Stomach (tissue), 4 donors: ENCODE measurements around the gene AGTR1.

Source experiments
- POLR2AphosphoS5 ChIP-seq, 3 donors: sonication (generic); formaldehyde crosslinking; IDR thresholded peaks; one replicate each; pipeline ENCODE4 v1.6.1; 2016; ENCODE audit warnings: antibody characterized with exemption in 3 of 3
- TF ChIP-seq, protein P1 (sequence below), 7 experiments: fragments of 450-650 bp in 4 of 7; fragments of 200-600 bp in 3 of 7; sonication (generic) in 3 of 7; IDR thresholded peaks; one replicate each; pipeline ENCODE4 v1.5.1; 2016 to 2019; ENCODE audit warnings: antibody characterized with exemption in 7 of 7, control low read depth in 2 of 7, mild to moderate bottlenecking in 1 of 7

DNA sequence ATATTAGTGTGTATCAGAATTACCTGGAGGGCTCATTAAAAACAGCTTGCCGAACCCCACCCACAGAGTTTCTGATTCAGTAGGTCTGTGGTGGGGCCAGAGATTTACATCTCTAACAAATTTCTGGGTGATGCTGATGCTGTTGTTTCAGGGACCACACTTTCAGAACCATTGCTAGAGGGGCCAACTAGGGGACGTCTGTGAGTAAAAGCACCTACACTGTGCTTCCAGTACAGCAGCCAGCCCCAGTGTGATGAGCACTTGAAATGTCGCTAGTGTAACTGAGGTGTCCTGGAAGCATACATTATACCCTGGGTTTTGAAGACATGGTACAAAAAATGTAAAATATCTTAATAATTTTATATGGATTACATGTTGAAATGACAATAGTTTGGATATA lies 33.0 kb downstream of the AGTR1 start:
- TF ChIP-seq POLR2AphosphoS5 (IDR thresholded peaks at IDR 0.05): no peak
- TF ChIP-seq, protein P1, sequence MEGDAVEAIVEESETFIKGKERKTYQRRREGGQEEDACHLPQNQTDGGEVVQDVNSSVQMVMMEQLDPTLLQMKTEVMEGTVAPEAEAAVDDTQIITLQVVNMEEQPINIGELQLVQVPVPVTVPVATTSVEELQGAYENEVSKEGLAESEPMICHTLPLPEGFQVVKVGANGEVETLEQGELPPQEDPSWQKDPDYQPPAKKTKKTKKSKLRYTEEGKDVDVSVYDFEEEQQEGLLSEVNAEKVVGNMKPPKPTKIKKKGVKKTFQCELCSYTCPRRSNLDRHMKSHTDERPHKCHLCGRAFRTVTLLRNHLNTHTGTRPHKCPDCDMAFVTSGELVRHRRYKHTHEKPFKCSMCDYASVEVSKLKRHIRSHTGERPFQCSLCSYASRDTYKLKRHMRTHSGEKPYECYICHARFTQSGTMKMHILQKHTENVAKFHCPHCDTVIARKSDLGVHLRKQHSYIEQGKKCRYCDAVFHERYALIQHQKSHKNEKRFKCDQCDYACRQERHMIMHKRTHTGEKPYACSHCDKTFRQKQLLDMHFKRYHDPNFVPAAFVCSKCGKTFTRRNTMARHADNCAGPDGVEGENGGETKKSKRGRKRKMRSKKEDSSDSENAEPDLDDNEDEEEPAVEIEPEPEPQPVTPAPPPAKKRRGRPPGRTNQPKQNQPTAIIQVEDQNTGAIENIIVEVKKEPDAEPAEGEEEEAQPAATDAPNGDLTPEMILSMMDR (IDR thresholded peaks at IDR 0.05): no peak
